IPS-20b (cell line): ENCODE data around the gene DNAJC16.
"Not testable (repeated sequence)": the region's sequence is repeated elsewhere in the genome, so short reads cannot be mapped to it uniquely, and the experiment has no call there.

Source experiments
- H3K27ac ChIP-seq: one replicate; pipeline ENCODE4 v1.5.1; 2013; ENCODE audit warnings: low read length
- H3K27me3 ChIP-seq: 2 replicates; pipeline ENCODE4 v1.6.1; 2013; ENCODE audit warnings: mild to moderate bottlenecking, low read length, inconsistent platforms; ENCODE audit not compliant: insufficient read depth
- H3K36me3 ChIP-seq: 2 replicates; pipeline ENCODE4 v1.6.1; 2013; ENCODE audit warnings: low read depth, mild to moderate bottlenecking, inconsistent platforms, low read length, moderate library complexity; ENCODE audit not compliant: insufficient read depth
- H3K4me1 ChIP-seq: 2 replicates; pipeline ENCODE4 v1.6.1; 2013; ENCODE audit warnings: mild to moderate bottlenecking, control low read depth, inconsistent platforms, low read length, moderate library complexity; ENCODE audit not compliant: insufficient read depth
- H3K4me3 ChIP-seq: 2 replicates; pipeline ENCODE4 v1.5.1; 2013; ENCODE audit warnings: mild to moderate bottlenecking, low read length, inconsistent platforms
- H3K9ac ChIP-seq: 2 replicates; pipeline ENCODE4 v1.6.1; 2013; ENCODE audit warnings: low read depth, mild to moderate bottlenecking, inconsistent platforms, low read length, moderate library complexity
- H3K9me3 ChIP-seq: 2 replicates; pipeline ENCODE4 v1.6.1; 2013; ENCODE audit warnings: mild to moderate bottlenecking, low read depth, low read length, inconsistent platforms; ENCODE audit not compliant: insufficient read depth

DNAJC16 gene

DNA sequence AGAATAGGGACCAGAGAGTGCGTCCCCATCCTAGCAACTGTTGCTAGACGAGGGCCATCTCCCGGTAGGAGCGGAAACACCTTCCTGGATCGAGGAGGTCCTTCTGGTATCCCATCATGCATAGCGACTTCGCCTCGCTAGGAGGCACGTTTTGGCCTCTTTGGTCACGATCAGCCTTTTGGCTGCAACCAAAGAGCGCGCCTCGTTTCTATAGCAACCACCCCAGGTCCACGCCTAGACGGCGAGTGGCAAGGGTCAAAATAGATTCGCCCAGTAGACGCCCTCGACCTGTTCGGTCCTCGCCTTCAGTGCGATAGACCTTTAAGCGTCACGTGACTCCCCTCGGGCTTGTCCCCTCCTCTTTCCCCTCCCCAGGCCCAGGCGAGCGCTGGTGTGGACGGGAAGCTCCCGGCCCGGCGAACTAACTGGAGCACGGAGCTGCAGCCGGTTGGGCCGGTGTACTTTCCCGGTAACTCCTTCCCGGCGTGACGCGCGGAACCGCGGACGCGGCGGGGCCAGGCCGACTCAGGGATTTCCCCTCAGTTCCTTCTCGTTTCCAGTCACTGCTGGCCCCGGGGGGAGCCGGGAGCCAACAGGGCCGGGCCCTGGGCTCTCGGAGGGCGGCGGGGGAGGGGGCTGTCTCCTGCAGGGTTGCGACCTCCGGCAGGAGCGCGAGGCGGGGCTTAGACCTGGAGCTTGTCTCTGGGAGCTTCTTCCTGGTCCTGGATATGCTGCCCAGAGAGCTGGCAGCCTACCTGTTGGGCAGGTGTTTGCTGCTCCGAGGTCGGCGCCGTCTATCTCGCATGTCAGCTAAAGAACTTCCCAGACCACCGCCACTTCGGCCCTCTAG is at the start of gene DNAJC16:
DNAJC16 (plus strand) TSS at position 359 of the 850 bp plus-strand sequence. CDS start 2,258 bp downstream, outside the sequence.
- H3K9ac ChIP-seq = peak within 1 kb of the TSS; percentile 78
- H3K4me1 ChIP-seq = peaks cover 2% of the 10 kb centered on the region; the same call in 1 of the 2 replicates
- H3K9me3 ChIP-seq = no peaks in the 10 kb centered on the region

DNA sequence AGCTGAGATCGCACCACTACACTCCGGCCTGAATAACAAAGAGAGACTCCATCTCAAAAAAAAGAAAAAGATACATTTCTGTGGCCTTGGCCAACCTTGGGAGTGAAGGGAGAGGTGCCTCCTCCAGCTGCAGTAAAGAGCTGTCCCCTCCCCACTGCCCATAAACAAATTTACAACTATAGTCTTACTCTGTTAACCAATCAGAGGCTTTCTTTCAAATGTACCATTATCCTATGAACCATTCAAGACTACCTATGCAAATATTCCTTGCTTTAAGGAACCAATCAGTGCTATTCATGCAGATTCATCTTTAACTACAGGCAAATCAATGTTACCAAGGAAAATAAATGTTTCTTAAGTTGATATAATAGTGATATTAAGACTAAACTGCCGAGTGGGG is 49.7 kb upstream of the DNAJC16 start:
- no peak overlapping the region for H3K27ac ChIP-seq
- H3K36me3 ChIP-seq = no peaks in the 10 kb centered on the region
- H3K9ac ChIP-seq = no peak overlapping the region
- H3K27me3 ChIP-seq = no peaks in the 10 kb centered on the region
- H3K4me3 ChIP-seq = no peak overlapping the region
- no peaks in the 10 kb centered on the region for H3K9me3 ChIP-seq
- H3K4me1 ChIP-seq = no peaks in the 10 kb centered on the region

More for the DNA sequence above, at the start of gene DNAJC16:
- no peaks in the 10 kb centered on the region for H3K27me3 ChIP-seq
- peaks cover 8% of the 10 kb centered on the region; the same call in 1 of the 2 replicates for H3K36me3 ChIP-seq
- H3K4me3 ChIP-seq = peak within 1 kb of the TSS; percentile 83
- no peak within 1 kb of the TSS for H3K27ac ChIP-seq

DNA sequence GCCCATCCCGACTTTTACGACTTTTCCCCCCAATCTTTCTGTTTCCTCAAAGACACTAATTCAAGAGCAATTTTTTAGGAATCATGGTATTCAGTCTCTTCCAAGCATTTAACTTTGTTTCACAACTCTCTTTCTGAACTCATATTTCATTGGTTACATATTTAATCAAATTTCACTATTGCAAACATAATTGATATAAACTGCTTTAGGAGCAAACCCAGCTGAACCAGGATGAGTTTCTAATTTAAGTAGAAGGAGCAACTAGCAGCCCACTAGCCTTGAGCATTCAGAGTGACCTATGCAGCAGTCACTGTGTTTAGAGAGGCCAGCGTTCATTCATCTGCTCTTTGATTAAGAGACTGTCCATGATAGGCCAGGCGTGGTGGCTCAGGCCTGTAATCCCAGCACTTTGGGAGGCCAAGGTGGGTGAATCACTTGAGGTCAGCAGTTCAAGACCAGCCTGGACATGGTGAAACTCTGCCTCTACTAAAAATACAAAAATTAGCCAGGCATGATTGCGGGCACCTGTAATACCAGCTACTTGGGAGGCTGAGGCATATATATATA is 48.9 kb upstream of the DNAJC16 start:
- Histone ChIP-seq H3K9me3 (no peaks in the 10 kb centered on the region), H3K27me3 (no peaks in the 10 kb centered on the region), H3K4me1 (no peaks in the 10 kb centered on the region), H3K36me3 (no peaks in the 10 kb centered on the region), H3K4me3 (no peak overlapping the region), H3K27ac (no peak overlapping the region), H3K9ac (no peak overlapping the region)

DNA sequence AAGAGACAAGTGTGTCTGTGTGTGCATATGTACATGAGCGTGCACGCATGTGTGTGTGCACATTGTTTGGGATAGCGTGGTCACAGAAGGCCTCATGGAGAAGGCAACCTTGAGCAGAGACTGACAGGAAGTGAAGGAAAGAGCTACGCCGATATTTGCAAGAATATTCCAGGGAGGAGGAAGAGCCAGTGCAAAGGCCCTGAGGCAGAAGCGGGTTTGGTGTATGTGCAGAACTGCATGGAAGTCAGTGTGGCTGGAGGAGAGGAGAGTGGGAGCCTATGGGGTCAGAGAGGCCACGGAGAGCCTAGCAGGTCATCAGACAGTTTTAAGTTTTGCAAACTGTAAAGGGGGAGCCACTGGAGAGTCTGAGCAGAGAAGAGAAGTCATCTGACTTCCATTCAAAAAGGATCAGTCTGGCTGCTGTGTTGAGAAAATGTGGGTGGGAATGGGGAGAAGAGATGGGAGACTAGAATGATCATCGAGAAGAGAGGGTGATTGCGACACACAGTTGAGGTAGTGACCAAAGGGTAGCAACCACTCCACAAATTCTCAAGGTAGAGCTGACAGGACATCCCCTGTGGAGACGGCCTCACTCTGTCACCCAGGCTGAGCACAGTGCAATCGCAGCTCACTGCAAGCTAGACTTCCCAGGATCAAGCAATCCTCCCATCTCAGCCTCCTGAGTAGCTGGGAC is 46.8 kb upstream of the DNAJC16 start:
- Histone ChIP-seq H3K27me3 (no peaks in the 10 kb centered on the region), H3K27ac (no peak overlapping the region), H3K9me3 (no peaks in the 10 kb centered on the region), H3K4me3 (no peak overlapping the region), H3K4me1 (no peaks in the 10 kb centered on the region), H3K9ac (no peak overlapping the region), H3K36me3 (no peaks in the 10 kb centered on the region)

DNA sequence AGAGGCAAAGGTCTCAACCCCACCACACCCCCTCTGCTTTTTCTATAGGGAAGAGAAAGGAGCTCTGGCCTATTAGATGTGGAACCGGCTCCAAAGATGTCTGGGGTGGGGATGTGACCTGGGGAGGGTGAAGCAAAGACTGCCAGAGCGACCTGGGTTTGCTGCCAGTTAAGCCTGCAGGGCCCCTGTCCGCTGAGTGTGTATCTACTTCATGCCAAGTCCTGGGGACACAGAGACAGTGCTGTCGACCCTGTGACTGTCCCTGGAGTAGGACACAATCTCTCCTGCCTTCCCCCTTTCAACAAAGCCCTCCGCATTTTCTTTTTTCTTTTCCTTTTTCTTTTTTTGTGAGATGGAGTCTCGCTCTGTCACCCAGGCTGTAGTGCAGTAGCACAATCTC is 44.2 kb upstream of the DNAJC16 start:
- H3K4me1 ChIP-seq, H3K9ac ChIP-seq, H3K4me3 ChIP-seq, H3K36me3 ChIP-seq, H3K9me3 ChIP-seq, H3K27ac ChIP-seq, H3K27me3 ChIP-seq: not testable (repeated sequence)

DNA sequence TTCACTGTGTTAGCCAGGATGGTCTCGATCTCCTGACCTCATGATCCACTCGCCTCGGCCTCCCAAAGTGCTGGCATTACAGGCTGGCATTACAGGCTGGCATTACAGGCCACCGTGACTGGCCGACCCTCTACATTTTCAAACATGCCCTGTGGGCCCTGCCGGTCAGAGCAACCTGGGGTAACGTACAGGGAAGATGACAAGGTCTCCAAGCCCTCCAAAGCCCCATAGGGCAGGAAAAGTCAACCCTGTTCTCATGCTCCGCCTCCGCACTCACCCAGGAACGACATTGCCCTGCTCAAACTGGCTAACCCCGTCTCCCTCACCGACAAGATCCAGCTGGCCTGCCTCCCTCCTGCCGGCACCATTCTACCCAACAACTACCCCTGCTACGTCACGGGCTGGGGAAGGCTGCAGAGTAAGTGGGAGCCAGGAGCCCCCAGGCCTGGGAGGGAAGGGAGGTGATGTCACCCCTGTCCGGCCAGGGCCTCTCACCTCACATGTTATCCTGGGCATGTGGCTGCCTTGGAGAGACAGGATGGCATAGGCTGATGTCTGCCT is 43.6 kb upstream of the DNAJC16 start:
- not testable (repeated sequence) for H3K9me3 ChIP-seq, H3K27ac ChIP-seq, H3K4me1 ChIP-seq, H3K4me3 ChIP-seq, H3K36me3 ChIP-seq, H3K27me3 ChIP-seq, H3K9ac ChIP-seq

DNA sequence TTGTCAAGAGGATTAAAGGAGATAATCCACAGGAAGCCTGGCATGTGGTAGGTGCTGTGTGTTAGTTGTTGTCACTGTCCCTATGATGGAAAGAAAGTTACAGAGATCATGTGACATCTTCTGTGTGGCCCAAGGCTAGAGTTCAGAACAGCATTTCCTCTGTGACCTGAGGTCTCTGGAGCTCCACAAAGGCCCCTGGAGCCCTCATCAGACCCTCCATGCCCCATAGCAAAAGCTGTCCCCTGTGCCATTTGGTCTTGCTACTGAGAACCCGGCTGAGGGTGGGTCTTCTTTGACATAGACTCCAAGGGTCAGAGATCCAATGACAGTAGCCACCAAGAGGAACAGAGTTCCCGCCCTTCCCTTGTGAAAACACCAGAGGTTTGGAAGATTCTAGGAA is 42.7 kb upstream of the DNAJC16 start:
- Histone ChIP-seq H3K9me3 (no peaks in the 10 kb centered on the region), H3K36me3 (no peaks in the 10 kb centered on the region), H3K9ac (no peak overlapping the region), H3K4me3 (no peak overlapping the region), H3K4me1 (no peaks in the 10 kb centered on the region), H3K27ac (no peak overlapping the region), H3K27me3 (no peaks in the 10 kb centered on the region)

DNA sequence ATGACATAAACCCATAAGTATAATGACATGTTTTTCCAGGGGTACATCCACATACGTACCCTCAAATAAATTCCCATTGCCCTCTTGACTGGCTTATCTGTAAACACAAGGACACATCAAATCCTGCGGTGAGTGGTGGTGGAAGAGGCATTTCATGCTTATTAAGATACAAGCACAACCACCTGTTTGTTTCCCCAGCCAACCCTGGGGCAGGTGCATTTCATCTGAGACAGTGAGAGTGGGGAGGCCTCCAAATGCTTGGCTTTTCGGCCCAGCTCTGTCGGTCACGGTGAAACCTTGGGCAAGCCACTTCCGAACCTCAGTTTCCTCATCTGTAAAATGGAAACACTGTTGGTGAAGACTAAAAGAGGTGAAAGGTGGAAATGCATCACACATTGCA is 42.2 kb upstream of the DNAJC16 start:
- H3K9ac ChIP-seq, H3K36me3 ChIP-seq, H3K4me3 ChIP-seq, H3K4me1 ChIP-seq, H3K27ac ChIP-seq, H3K27me3 ChIP-seq, H3K9me3 ChIP-seq: not testable (repeated sequence)

DNA sequence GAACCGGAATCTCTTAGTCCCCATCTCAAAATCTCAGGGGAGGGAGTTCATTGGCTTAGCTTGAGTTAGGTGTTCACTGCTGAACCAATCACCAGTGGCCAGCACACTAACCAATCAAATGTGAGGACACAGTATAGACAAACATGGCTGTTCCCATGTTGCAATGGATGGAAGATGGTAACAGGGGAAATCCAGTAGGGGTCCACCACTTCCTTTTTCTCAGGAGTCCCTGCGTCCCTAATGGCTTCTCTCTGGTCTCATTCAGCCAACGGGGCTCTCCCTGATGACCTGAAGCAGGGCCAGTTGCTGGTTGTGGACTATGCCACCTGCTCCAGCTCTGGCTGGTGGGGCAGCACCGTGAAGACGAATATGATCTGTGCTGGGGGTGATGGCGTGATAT is 41.0 kb upstream of the DNAJC16 start:
- Histone ChIP-seq H3K27me3 (no peaks in the 10 kb centered on the region), H3K4me1 (no peaks in the 10 kb centered on the region), H3K4me3 (no peak overlapping the region), H3K27ac (no peak overlapping the region), H3K9me3 (no peaks in the 10 kb centered on the region), H3K36me3 (no peaks in the 10 kb centered on the region), H3K9ac (no peak overlapping the region)

DNA sequence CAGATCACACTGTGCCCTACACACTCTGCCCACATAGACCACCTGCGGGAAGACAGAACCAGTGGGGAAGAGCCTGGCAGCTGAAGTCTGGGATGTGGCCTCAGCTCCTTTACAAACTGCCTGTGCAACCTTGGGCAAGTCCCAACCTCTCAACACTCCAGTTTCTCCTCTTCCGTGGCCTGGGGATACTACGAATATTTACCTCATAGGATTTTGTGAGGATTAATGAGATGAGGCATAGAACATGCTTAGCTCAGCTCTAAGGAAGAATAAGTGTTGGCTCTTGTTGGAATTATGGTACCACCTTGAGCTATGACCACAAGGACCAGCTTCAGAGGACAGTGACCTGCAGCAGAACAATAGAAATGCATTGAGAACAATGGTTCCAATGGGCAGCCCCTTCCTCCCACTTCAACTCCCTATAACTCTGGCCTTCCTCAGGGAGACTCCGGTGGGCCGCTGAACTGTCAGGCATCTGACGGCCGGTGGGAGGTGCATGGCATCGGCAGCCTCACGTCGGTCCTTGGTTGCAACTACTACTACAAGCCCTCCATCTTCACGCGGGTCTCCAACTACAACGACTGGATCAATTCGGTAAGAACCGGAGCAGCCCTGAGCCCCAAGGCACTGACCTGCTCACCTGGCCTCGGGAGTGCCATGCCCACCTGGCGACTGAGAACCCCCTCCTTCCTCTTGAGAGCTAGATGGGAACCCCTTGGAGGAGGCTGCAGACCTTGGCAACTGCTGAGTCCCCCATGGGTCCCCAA is 39.6 kb upstream of the DNAJC16 start:
- H3K27me3 ChIP-seq, H3K4me3 ChIP-seq, H3K4me1 ChIP-seq, H3K27ac ChIP-seq, H3K9ac ChIP-seq, H3K9me3 ChIP-seq, H3K36me3 ChIP-seq: not testable (repeated sequence)

DNA sequence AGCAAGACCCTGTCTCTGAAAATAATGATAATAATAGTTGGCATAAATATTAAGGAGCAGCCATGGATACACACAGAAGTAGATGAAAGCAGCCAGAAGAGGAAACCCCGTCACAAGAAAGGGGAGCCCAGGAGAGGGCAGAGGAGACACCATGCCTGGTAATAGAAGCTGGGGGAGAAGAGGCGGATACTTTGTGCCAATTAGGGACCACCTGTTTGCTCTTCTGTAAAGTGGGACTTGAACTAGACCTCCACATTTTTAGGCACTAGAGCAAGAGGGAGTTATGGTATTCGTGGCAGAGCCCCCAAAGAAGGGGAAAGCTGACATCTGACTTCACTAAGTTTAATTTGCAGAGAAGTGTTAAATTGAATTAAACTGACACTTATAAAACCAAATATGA is 38.3 kb upstream of the DNAJC16 start:
- Histone ChIP-seq H3K27me3 (no peaks in the 10 kb centered on the region), H3K36me3 (peaks cover 6% of the 10 kb centered on the region; the same call in 1 of the 2 replicates), H3K9me3 (no peaks in the 10 kb centered on the region), H3K9ac (no peak overlapping the region), H3K4me1 (no peaks in the 10 kb centered on the region), H3K27ac (no peak overlapping the region), H3K4me3 (no peak overlapping the region)
